GM21367 (cell line): Measurements from ENCODE around the gene RNASEH2A.

Source experiments
- ATAC-seq: cut with Tn5 transposase; IDR thresholded peaks from one replicate; pipeline ENCODE4 v1.9.1; 2021; ENCODE audit not compliant: unreplicated experiment

The RNASEH2A gene

GRCh38 chr19:12782424-12783290 is 23.7 kb upstream of the RNASEH2A start:
- ATAC-seq: no peak

GRCh38 chr19:12783291-12783848 is 23.0 kb upstream of the RNASEH2A start:
- no peak for ATAC-seq

GRCh38 chr19:12783849-12784393 is 22.5 kb upstream of the RNASEH2A start:
- ATAC-seq: no peak

GRCh38 chr19:12784394-12784870 is 22.0 kb upstream of the RNASEH2A start:
- ATAC-seq: no peak

GRCh38 chr19:12784871-12785430 is 21.4 kb upstream of the RNASEH2A start:
- ATAC-seq: no peak

- no peak for ATAC-seq
These were observed 20.9 kb upstream of the RNASEH2A start for GRCh38 chr19:12785431-12786031.

GRCh38 chr19:12786141-12786870 is 20.1 kb upstream of the RNASEH2A start:
- no peak for ATAC-seq

GRCh38 chr19:12786952-12787351 is 19.4 kb upstream of the RNASEH2A start:
- no peak for ATAC-seq

GRCh38 chr19:12787458-12787857 is 18.9 kb upstream of the RNASEH2A start:
- ATAC-seq: no peak

- ATAC-seq: no peak
These were observed 18.2 kb upstream of the RNASEH2A start for GRCh38 chr19:12788042-12788681.

GRCh38 chr19:12788682-12789097 is 17.7 kb upstream of the RNASEH2A start:
- no peak for ATAC-seq

- no peak for ATAC-seq
These were observed 17.1 kb upstream of the RNASEH2A start for GRCh38 chr19:12789098-12789903.

- ATAC-seq: peak; percentile 25
These were observed 16.3 kb upstream of the RNASEH2A start for GRCh38 chr19:12789904-12790619.

GRCh38 chr19:12790628-12791344 is 15.6 kb upstream of the RNASEH2A start:
- no peak for ATAC-seq

- peak; percentile 32 for ATAC-seq
These were observed 14.9 kb upstream of the RNASEH2A start, which contains the start of gene JUNB for GRCh38 chr19:12791345-12792050. JUNB (plus strand) TSS chr19:12791486; CDS start chr19:12791772, 286 bp downstream.

GRCh38 chr19:12792051-12792852 is 14.1 kb upstream of the RNASEH2A start:
- no peak for ATAC-seq
